ENCODE data around the gene PAXIP1.

DNA sequence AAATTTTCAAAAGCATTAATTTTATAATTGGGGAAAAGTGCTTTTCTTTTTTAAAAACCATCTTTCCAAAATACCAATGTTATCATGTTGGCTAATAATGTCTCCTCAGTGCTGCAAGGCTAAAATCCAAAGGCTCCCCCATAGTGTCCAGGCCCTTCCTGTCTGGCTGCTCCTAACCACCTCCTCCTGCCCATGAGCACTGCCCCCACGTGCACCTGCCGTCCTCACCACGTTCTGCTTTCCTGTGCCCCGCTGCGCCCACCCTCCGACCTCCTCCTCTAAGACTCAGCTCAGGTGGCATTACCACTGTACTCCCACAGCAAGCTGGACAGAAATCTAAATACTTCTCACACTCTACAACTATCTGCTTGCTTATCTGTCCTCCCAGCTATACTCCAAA, 17.7 kb downstream of the PAXIP1 start:
- TF ChIP-seq POLR2A (IDR thresholded peaks at IDR 0.05): no peak
- TF ChIP-seq, protein P1, sequence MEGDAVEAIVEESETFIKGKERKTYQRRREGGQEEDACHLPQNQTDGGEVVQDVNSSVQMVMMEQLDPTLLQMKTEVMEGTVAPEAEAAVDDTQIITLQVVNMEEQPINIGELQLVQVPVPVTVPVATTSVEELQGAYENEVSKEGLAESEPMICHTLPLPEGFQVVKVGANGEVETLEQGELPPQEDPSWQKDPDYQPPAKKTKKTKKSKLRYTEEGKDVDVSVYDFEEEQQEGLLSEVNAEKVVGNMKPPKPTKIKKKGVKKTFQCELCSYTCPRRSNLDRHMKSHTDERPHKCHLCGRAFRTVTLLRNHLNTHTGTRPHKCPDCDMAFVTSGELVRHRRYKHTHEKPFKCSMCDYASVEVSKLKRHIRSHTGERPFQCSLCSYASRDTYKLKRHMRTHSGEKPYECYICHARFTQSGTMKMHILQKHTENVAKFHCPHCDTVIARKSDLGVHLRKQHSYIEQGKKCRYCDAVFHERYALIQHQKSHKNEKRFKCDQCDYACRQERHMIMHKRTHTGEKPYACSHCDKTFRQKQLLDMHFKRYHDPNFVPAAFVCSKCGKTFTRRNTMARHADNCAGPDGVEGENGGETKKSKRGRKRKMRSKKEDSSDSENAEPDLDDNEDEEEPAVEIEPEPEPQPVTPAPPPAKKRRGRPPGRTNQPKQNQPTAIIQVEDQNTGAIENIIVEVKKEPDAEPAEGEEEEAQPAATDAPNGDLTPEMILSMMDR (IDR thresholded peaks at IDR 0.05): no peak

Measured in right lobe of liver (tissue), 4 donors.